T-cell (primary cell): Measurements from ENCODE around the gene SEC62. TPM values are rescaled to one million over a fixed set of nuclear protein-coding genes. Genes with fewer than 3 reads are reported as not detected.

Experiments
- ATAC-seq, 4 experiments: fragments of 200-7000 bp in 3 of 4; fragments of 150-1000 bp in 1 of 4; cut with Tn5 transposase; replicated peaks in 1 of 4; 1 replicate in 3 of 4; 2 replicates in 1 of 4; pipeline ENCODE4 v1.10.0; 2021; ENCODE audit warnings: moderate library complexity in 3 of 4, mild to moderate bottlenecking in 2 of 4, moderate number of reproducible peaks in 1 of 4
- CTCF ChIA-PET, 2 donors: fragments of 300-600 bp; sonication (Branson Sonifier 250); formaldehyde crosslinking; loops; one replicate each; lab custom pipeline; 2022; ENCODE audit warnings: antibody characterized with exemption in 2 of 2; lab: Charles Lee
- POLR2A ChIA-PET, 2 donors: fragments of 300-600 bp; sonication (Branson Sonifier 250); formaldehyde crosslinking; loops; one replicate each; lab custom pipeline; 2022; ENCODE audit warnings: antibody characterized with exemption in 2 of 2; lab: Charles Lee
- DNase-seq, 35 experiments: peaks; one replicate each; pipeline versions ENCODE4 v3.0.0 to v3.0.0-alpha.2; 2013 to 2023
- H3K27ac ChIP-seq: one replicate; pipeline ENCODE4 v1.5.1; 2013; ENCODE audit warnings: low read length
- H3K27me3 ChIP-seq, 2 experiments: replicated peaks in 1 of 2; 1 replicate in 1 of 2; 2 replicates in 1 of 2; pipeline versions ENCODE4 v1.6.1 to v1.7.0; 2013; ENCODE audit warnings: low read length in 1 of 2, mixed read lengths in 1 of 2; ENCODE audit not compliant: control insufficient read depth in 2 of 2, insufficient read depth in 2 of 2; ENCODE audit errors: extremely low read depth in 1 of 2
- H3K36me3 ChIP-seq, 2 donors: 1 replicate in 1 of 2; 2 replicates in 1 of 2; pipeline versions ENCODE4 v1.6.1 to v1.7.0; 2013; ENCODE audit warnings: low read length in 1 of 2; ENCODE audit not compliant: control insufficient read depth in 2 of 2, insufficient read depth in 1 of 2; ENCODE audit errors: extremely low read depth in 1 of 2
- H3K4me1 ChIP-seq, 2 experiments: 1 replicate in 1 of 2; 2 replicates in 1 of 2; pipeline versions ENCODE4 v1.6.1 to v1.7.0; 2013; ENCODE audit warnings: low read length in 2 of 2, mixed read lengths in 1 of 2; ENCODE audit not compliant: insufficient read depth in 2 of 2, control insufficient read depth in 1 of 2; ENCODE audit errors: extremely low read depth in 1 of 2
- H3K4me3 ChIP-seq, 2 donors: 1 replicate in 1 of 2; 2 replicates in 1 of 2; pipeline versions ENCODE4 v1.5.1 to v1.7.0; 2013; ENCODE audit warnings: mild to moderate bottlenecking in 2 of 2, low read length in 1 of 2, moderate library complexity in 1 of 2; ENCODE audit not compliant: control insufficient read depth in 1 of 2; ENCODE audit errors: extremely low read depth in 1 of 2
- H3K9me3 ChIP-seq: 2 replicates; pipeline ENCODE4 v1.7.0; 2013
- H3K27ac Mint-ChIP-seq, 2 donors: one replicate each; pipeline ENCODE4 v1.8.0; 2020 to 2021; ENCODE audit warnings: mild to moderate bottlenecking in 2 of 2, mixed read lengths in 2 of 2
- H3K27me3 Mint-ChIP-seq, 2 donors: one replicate each; pipeline ENCODE4 v1.8.0; 2021 to 2022; ENCODE audit warnings: mixed read lengths in 2 of 2
- H3K36me3 Mint-ChIP-seq: one replicate; pipeline ENCODE4 v1.8.0; 2021; ENCODE audit warnings: mixed read lengths
- H3K4me1 Mint-ChIP-seq, 3 donors: one replicate each; pipeline ENCODE4 v1.8.0; 2020 to 2022; ENCODE audit warnings: mixed read lengths in 3 of 3, mild to moderate bottlenecking in 1 of 3
- H3K4me3 Mint-ChIP-seq, 3 donors: one replicate each; pipeline ENCODE4 v1.8.0; 2020 to 2022; ENCODE audit warnings: mild to moderate bottlenecking in 3 of 3, mixed read lengths in 3 of 3, moderate library complexity in 3 of 3
- H3K9me3 Mint-ChIP-seq, 3 donors: one replicate each; pipeline ENCODE4 v1.8.0; 2020 to 2022; ENCODE audit warnings: mixed read lengths in 3 of 3
- whole genome bisulfite sequencing: methylation state at CpG from one replicate; pipeline ENCODE4 v1.1.5; 2013; ENCODE audit warnings: missing lambda C conversion rate; ENCODE audit not compliant: insufficient coverage; 5-methylcytosine and 5-hydroxymethylcytosine counted together
- total RNA-seq, 35 experiments: library from RNA in 6 of 35; stranded (reverse) in 6 of 35; fragments of 120-200 nt in 1 of 35; gene quantifications; one replicate each; pipeline versions ENCODE4 v1.2.1 to v1.2.4 and lab custom pipeline; 2013 to 2026

Gene SEC62
- total RNA-seq, 5 donors from 2014 or later (not counting 1 experiment from before 2014, with no cell fraction given) = 95.0 to 99.9 (median 97.2) TPM

DNA sequence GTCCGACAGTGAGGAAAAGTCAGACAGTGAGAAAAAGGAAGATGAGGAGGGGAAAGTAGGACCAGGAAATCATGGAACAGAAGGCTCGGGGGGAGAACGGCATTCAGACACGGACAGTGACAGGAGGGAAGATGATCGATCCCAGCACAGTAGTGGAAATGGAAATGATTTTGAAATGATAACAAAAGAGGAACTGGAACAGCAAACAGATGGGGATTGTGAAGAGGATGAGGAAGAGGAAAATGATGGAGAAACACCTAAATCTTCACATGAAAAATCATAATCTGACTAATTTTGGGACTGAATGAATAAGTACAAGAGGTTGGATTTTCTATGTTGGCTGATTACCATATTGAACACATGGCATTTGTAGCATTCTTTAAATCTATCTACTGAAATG lies 26.2 kb downstream of the SEC62 start:
- ChIA-PET CTCF (no interaction called here), POLR2A (no interaction called here)
- Mint-ChIP-seq H3K36me3 (peaks cover 31% of the 10 kb centered on the region), H3K27me3 (no peaks in the 10 kb centered on the region), H3K27ac (no peak overlapping the region), H3K4me1 (peaks cover 0 to 1% (median 0%) of the 10 kb centered on the region in 3 donors), H3K4me3 (no peak overlapping the region), H3K9me3 (no peaks in the 10 kb centered on the region)
- 88% methylated on average over 5 of the region's 5 CpGs for WGBS
- Histone ChIP-seq H3K36me3 (peaks cover 4 to 41% of the 10 kb centered on the region in 2 donors), H3K27me3 (no peaks in the 10 kb centered on the region), H3K4me3 (no peak overlapping the region), H3K4me1 (no peaks in the 10 kb centered on the region), H3K9me3 (no peaks in the 10 kb centered on the region), H3K27ac (no peak overlapping the region)
- ATAC-seq = no peak
- no peak for DNase-seq

DNA sequence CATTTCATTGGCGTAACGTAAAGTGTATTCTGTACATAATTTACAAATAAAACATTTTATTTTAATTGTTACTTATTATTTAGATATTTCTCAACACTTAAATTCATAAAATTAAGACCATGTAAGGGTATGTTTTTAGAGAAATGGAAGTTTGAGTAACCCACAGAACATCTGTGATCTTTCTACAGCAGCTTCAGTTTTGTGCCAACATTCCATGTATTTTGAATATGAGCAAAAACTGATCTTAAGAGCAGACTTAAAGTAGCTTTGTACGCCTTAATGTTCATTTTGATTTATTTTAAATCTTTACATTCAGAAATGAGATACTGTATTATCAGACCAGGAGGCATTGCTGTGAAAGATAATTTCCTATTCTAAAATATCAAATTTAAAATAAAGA lies 27.2 kb downstream of the SEC62 start:
- ATAC-seq (no peak), DNase-seq (no peak)
- Histone ChIP-seq H3K36me3 (peaks cover 4 to 35% of the 10 kb centered on the region in 2 donors), H3K4me1 (no peaks in the 10 kb centered on the region), H3K9me3 (no peaks in the 10 kb centered on the region), H3K4me3 (no peak overlapping the region), H3K27me3 (no peaks in the 10 kb centered on the region), H3K27ac (no peak overlapping the region)
- ChIA-PET POLR2A (no interaction called here), CTCF (no interaction called here)
- Mint-ChIP-seq H3K36me3 (peaks cover 26% of the 10 kb centered on the region), H3K27ac (no peak overlapping the region), H3K4me1 (peaks cover 0 to 3% (median 1%) of the 10 kb centered on the region in 3 donors), H3K9me3 (no peaks in the 10 kb centered on the region), H3K4me3 (no peak overlapping the region), H3K27me3 (no peaks in the 10 kb centered on the region)
- WGBS = no CpG with 5 or more reads among the region's 3 CpGs

DNA sequence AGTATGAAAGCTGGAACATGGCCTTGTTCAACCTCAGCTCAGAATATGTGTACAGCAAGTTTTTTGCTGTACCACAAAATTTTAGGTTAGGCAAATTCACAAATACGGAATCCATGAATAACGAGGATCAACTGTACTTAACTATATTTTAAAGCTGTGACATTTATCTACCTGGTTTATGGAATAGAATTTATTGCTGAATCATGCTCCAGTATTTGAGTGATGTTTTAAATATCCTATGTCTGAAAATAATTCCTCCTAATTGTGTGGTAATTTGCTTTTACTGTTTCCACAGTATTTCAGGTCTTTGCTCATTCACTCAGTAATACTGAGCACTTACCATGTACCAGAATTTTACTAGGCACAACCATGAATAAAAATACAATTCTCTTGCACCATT lies 29.5 kb downstream of the SEC62 start:
- CTCF ChIA-PET = no interaction called here
- ATAC-seq = no peak
- Mint-ChIP-seq H3K4me1 (peaks cover 0 to 6% (median 1%) of the 10 kb centered on the region in 3 donors), H3K4me3 (no peak overlapping the region), H3K27ac (no peak overlapping the region), H3K36me3 (peaks cover 29% of the 10 kb centered on the region), H3K9me3 (peaks cover 0 to 2% (median 0%) of the 10 kb centered on the region in 3 donors), H3K27me3 (no peaks in the 10 kb centered on the region)
- H3K36me3 ChIP-seq = peaks cover 4 to 25% of the 10 kb centered on the region in 2 donors
- WGBS = no CpG with 5 or more reads among the region's 2 CpGs
- H3K9me3 ChIP-seq = no peaks in the 10 kb centered on the region
- H3K4me1 ChIP-seq = no peaks in the 10 kb centered on the region
- POLR2A ChIA-PET = no interaction called here
- no peak for DNase-seq
- H3K27me3 ChIP-seq = no peaks in the 10 kb centered on the region
- H3K27ac ChIP-seq = no peak overlapping the region
- H3K4me3 ChIP-seq = no peak overlapping the region

DNA sequence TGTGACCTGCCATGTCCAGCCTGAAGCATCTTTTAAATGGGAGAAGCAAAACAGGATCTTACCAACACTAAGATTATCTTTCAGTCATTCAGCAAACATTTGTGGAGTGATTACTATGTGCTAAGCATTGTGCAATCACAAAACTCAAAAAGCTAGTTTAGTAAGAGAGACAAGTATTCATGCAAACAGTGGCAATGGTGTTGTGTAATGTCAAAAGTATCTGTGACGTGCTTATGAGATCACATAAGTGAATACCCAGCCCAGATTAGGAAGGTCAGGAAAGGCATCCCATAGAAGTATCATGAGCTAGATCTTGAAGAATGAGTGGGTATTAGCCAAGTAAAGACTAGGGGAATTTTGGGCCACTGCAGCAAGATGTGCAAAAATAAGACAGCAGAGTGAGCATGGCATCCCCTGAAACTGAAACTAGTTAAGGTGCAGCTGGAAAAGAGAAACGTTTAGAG lies 32.1 kb downstream of the SEC62 start:
- Mint-ChIP-seq H3K36me3 (peaks cover 18% of the 10 kb centered on the region), H3K4me1 (peaks cover 21 to 29% (median 23%) of the 10 kb centered on the region in 3 donors), H3K27me3 (no peaks in the 10 kb centered on the region), H3K9me3 (peaks cover 0 to 2% (median 0%) of the 10 kb centered on the region in 3 donors), H3K27ac (no peak overlapping the region), H3K4me3 (no peak overlapping the region)
- H3K27me3 ChIP-seq = no peaks in the 10 kb centered on the region
- no peaks in the 10 kb centered on the region for H3K9me3 ChIP-seq
- no peak overlapping the region for H3K27ac ChIP-seq
- H3K4me3 ChIP-seq = no peak overlapping the region
- 91% methylated on average over 1 of the region's 2 CpGs for WGBS
- peaks cover 0 to 6% of the 10 kb centered on the region in 2 donors for H3K36me3 ChIP-seq
- ChIA-PET CTCF (no interaction called here), POLR2A (no interaction called here)
- ATAC-seq (no peak), DNase-seq (no peak)
- H3K4me1 ChIP-seq = peaks cover 12 to 19% of the 10 kb centered on the region in 2 experiments

DNA sequence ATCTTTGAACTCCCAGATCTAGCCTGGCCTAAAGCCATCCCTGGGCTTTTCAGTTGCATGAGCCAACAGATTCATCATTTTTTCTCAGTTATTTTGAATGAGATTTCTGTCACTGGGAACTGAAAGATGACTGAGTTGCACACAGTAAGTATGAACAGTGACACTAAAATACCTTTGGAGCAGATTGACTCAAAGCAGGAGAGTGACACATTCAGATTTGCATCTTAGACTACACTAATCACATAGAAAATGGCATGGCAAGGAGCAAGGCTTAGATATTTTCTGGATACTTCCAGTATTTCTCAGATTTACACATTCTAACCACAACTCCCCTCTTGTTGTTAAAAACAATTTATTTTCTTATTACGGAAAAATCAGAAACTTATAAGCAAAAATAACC lies 32.8 kb downstream of the SEC62 start:
- no CpG with 5 or more reads among the region's 1 CpG for WGBS

DNA sequence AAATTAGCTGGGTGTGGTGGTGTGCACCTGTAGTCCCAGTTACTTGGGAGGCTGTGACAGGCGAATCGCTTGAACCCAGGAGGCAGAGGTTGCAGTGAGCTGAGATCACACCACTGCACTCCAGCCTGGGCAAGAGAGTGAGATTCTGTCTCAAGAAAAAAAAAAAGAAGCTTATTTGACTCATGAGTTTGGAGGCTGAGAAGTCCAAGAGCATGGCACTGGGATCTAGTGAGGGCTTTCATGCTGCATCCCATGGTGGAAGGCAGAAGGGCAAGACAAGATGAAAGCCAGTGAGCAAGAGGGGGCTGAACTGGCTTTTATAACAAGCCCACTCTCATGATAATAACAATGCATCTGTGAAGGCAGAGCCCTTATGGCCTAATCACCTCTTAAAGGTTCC lies 33.4 kb downstream of the SEC62 start:
- Histone ChIP-seq H3K9me3 (no peaks in the 10 kb centered on the region), H3K4me3 (no peak overlapping the region), H3K36me3 (peaks cover 0 to 3% of the 10 kb centered on the region in 2 donors), H3K4me1 (peaks cover 14 to 20% of the 10 kb centered on the region in 2 experiments), H3K27me3 (no peaks in the 10 kb centered on the region), H3K27ac (no peak overlapping the region)
- Mint-ChIP-seq H3K27ac (no peak overlapping the region), H3K27me3 (no peaks in the 10 kb centered on the region), H3K36me3 (peaks cover 18% of the 10 kb centered on the region), H3K4me3 (no peak overlapping the region), H3K9me3 (peaks cover 0 to 2% (median 0%) of the 10 kb centered on the region in 3 donors), H3K4me1 (peaks cover 26 to 36% (median 29%) of the 10 kb centered on the region in 3 donors)
- POLR2A ChIA-PET = no interaction called here
- WGBS = 93% methylated on average over 2 of the region's 2 CpGs
- DNase-seq (no peak), ATAC-seq (no peak)
- CTCF ChIA-PET = interaction anchor here in 1 of 2 donors (1.0 kb wide), 1 partner anchor 13 kb away, joined by 5 read pairs; no protein-coding TSS in a partner anchor

More for the DNA sequence above, 32.8 kb downstream of the SEC62 start:
- peaks cover 18% of the 10 kb centered on the region for H3K36me3 Mint-ChIP-seq
- Histone ChIP-seq H3K27me3 (no peaks in the 10 kb centered on the region), H3K27ac (no peak overlapping the region), H3K4me1 (peaks cover 14 to 20% of the 10 kb centered on the region in 2 experiments), H3K4me3 (no peak overlapping the region), H3K36me3 (peaks cover 0 to 4% of the 10 kb centered on the region in 2 donors), H3K9me3 (no peaks in the 10 kb centered on the region)
- H3K27ac Mint-ChIP-seq = no peak overlapping the region
- DNase-seq = no peak
- H3K9me3 Mint-ChIP-seq = peaks cover 0 to 2% (median 0%) of the 10 kb centered on the region in 3 donors
- no peak for ATAC-seq
- no peak overlapping the region for H3K4me3 Mint-ChIP-seq
- peaks cover 26 to 36% (median 29%) of the 10 kb centered on the region in 3 donors for H3K4me1 Mint-ChIP-seq
- CTCF ChIA-PET = interaction anchor here in 1 of 2 donors (1.0 kb wide), 1 partner anchor 12 kb away, joined by 5 read pairs; no protein-coding TSS in a partner anchor
- H3K27me3 Mint-ChIP-seq = no peaks in the 10 kb centered on the region
- POLR2A ChIA-PET = no interaction called here
